Panc1 (cell line): ENCODE results near the gene KAT7.

ENCODE experiments used
- CTCF ChIP-seq: fragments of 450-650 bp; IDR thresholded peaks from 2 replicates; pipeline ENCODE4 v1.5.1; 2017; ENCODE audit warnings: mild to moderate bottlenecking
- POLR2AphosphoS5 ChIP-seq: IDR thresholded peaks from 2 replicates; pipeline ENCODE4 v1.6.1; 2012; ENCODE audit warnings: mild to moderate bottlenecking, low read depth, low read length, moderate library complexity
- SIN3A ChIP-seq: IDR thresholded peaks from 2 replicates; pipeline ENCODE4 v1.6.1; 2012; ENCODE audit warnings: low read depth, mild to moderate bottlenecking, low read length, moderate library complexity, borderline replicate concordance; ENCODE audit not compliant: insufficient read depth
- TF ChIP-seq, protein P1 (sequence below), 2 experiments: IDR thresholded peaks; 2 replicates each; pipeline ENCODE4 v1.6.1; 2011 to 2012; ENCODE audit warnings: low read depth in 2 of 2, control low read depth in 1 of 2, low read length in 1 of 2, mild to moderate bottlenecking in 1 of 2, moderate library complexity in 1 of 2; ENCODE audit not compliant: insufficient read depth in 1 of 2

- TF ChIP-seq CTCF = no peak
- TF ChIP-seq, protein P1, sequence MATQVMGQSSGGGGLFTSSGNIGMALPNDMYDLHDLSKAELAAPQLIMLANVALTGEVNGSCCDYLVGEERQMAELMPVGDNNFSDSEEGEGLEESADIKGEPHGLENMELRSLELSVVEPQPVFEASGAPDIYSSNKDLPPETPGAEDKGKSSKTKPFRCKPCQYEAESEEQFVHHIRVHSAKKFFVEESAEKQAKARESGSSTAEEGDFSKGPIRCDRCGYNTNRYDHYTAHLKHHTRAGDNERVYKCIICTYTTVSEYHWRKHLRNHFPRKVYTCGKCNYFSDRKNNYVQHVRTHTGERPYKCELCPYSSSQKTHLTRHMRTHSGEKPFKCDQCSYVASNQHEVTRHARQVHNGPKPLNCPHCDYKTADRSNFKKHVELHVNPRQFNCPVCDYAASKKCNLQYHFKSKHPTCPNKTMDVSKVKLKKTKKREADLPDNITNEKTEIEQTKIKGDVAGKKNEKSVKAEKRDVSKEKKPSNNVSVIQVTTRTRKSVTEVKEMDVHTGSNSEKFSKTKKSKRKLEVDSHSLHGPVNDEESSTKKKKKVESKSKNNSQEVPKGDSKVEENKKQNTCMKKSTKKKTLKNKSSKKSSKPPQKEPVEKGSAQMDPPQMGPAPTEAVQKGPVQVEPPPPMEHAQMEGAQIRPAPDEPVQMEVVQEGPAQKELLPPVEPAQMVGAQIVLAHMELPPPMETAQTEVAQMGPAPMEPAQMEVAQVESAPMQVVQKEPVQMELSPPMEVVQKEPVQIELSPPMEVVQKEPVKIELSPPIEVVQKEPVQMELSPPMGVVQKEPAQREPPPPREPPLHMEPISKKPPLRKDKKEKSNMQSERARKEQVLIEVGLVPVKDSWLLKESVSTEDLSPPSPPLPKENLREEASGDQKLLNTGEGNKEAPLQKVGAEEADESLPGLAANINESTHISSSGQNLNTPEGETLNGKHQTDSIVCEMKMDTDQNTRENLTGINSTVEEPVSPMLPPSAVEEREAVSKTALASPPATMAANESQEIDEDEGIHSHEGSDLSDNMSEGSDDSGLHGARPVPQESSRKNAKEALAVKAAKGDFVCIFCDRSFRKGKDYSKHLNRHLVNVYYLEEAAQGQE (IDR thresholded peaks at IDR 0.05; ENCODE audit: insufficient read depth in 1 of 2, low read depth in 2 of 2, low read length in 1 of 2) = no peak
- TF ChIP-seq POLR2AphosphoS5 = no peak
- TF ChIP-seq SIN3A = no peak
Observed at GRCh38 chr17:49745175-49746139, 43.0 kb upstream of the KAT7 start.
